GM10248 (cell line): ENCODE measurements around the gene NCOA3.
"Not testable (repeated sequence)": the region's sequence is repeated elsewhere in the genome, so short reads cannot be mapped to it uniquely, and the experiment has no call there.

Source experiments
- CTCF ChIA-PET: fragments of 300-600 bp; sonication (Branson Sonifier 250); formaldehyde crosslinking; extraction: SDS; loops from one replicate; lab custom pipeline; 2021; ENCODE audit warnings: antibody characterized with exemption; lab: Yijun Ruan, JAX
- POLR2A ChIA-PET: fragments of 350-650 bp; sonication (Branson Sonifier 250); formaldehyde crosslinking; extraction: SDS; loops from one replicate; lab custom pipeline; 2020; ENCODE audit warnings: antibody characterized with exemption; lab: Yijun Ruan, JAX
- DNase-seq: peaks from one replicate; pipeline ENCODE4 v3.0.0; 2012; ENCODE audit errors: extremely low spot score
- CTCF ChIP-seq: IDR thresholded peaks from 2 replicates; pipeline ENCODE4 v1.5.1; 2012; ENCODE audit warnings: mild to moderate bottlenecking, low read depth; ENCODE audit errors: extremely low read depth, missing control alignments, control extremely low read depth

NCOA3 gene

GRCh38 chr20:47588158-47588557 is 86.5 kb downstream of the NCOA3 start:
- POLR2A ChIA-PET: no interaction called here
- no peak for TF ChIP-seq CTCF
- no peak for DNase-seq
- CTCF ChIA-PET: interaction anchor here (1.1 kb wide), 1 partner anchor 47 kb away, joined by 3 read pairs; no protein-coding TSS in a partner anchor

GRCh38 chr20:47591231-47591630 is 89.5 kb downstream of the NCOA3 start:
- POLR2A ChIA-PET: no interaction called here

GRCh38 chr20:47594157-47594556 is 92.5 kb downstream of the NCOA3 start:
- no peak for DNase-seq
- TF ChIP-seq CTCF: no peak
- ChIA-PET POLR2A (no interaction called here), CTCF (no interaction called here)

More at GRCh38 chr20:47591231-47591630, 89.5 kb downstream of the NCOA3 start:
- CTCF ChIA-PET: interaction anchor here (1.0 to 1.1 kb wide), 2 partner anchors 10 to 11 kb away, joined by 3 read pairs; no protein-coding TSS in a partner anchor
- no peak for DNase-seq
- TF ChIP-seq CTCF: no peak

- POLR2A ChIA-PET, DNase-seq: not testable (repeated sequence)
- CTCF ChIA-PET: interaction anchor here (0.7 kb wide), 1 partner anchor 9 kb away, joined by 5 read pairs; no protein-coding TSS in a partner anchor
Measured at GRCh38 chr20:47595138-47595537, 93.5 kb downstream of the NCOA3 start.

- no peak for DNase-seq
- TF ChIP-seq CTCF: no peak
- ChIA-PET POLR2A (interaction anchor here (0.6 kb wide), 1 partner anchor 39 kb away, joined by 3 read pairs; no protein-coding TSS in a partner anchor), CTCF (interaction anchor here (0.9 to 1.4 kb wide), 3 partner anchors 13 to 212 kb away, joined by 3 to 5 read pairs (median 3); no protein-coding TSS in a partner anchor)
Measured at GRCh38 chr20:47596003-47596571, 94.4 kb downstream of the NCOA3 start.

GRCh38 chr20:47597090-47597489 is 95.4 kb downstream of the NCOA3 start:
- ChIA-PET POLR2A (no interaction called here), CTCF (interaction anchor here (1.0 to 1.4 kb wide), 3 partner anchors 12 to 24 kb away, joined by 3 to 4 read pairs (median 3); no protein-coding TSS in a partner anchor)
- no peak for DNase-seq
- TF ChIP-seq CTCF: no peak

GRCh38 chr20:47598911-47599744 is 97.4 kb downstream of the NCOA3 start:
- no peak for TF ChIP-seq CTCF
- ChIA-PET POLR2A (no interaction called here), CTCF (interaction anchor here (1.6 to 3.1 kb wide), 2 partner anchors 11 to 14 kb away, joined by 6 to 20 read pairs; no protein-coding TSS in a partner anchor)
- DNase-seq: no peak
